Tibial nerve (tissue), 4 donors: ENCODE data around the gene C11orf68. TPM values are rescaled to one million over a fixed set of nuclear protein-coding genes. Genes with fewer than 3 reads are reported as not detected.

Experiments
- DNase-seq, 2 donors: peaks; one replicate each; pipeline ENCODE4 v3.0.0-alpha.2; 2019; ENCODE audit warnings: low spot score in 2 of 2
- H3K27ac ChIP-seq, 4 donors: fragments of 200-600 bp; sonication (generic) in 3 of 4; one replicate each; pipeline ENCODE4 v1.5.1; 2017 to 2019; ENCODE audit warnings: mild to moderate bottlenecking in 1 of 4
- H3K27me3 ChIP-seq, 2 donors: fragments of 200-600 bp; sonication (generic) in 1 of 2; one replicate each; pipeline versions ENCODE4 v1.5.1 to v1.6.0; 2017 to 2019
- H3K36me3 ChIP-seq, 3 donors: fragments of 200-600 bp; sonication (generic); one replicate each; pipeline ENCODE4 v1.5.1; 2018 to 2019
- H3K4me1 ChIP-seq, 4 donors: fragments of 200-600 bp; sonication (generic) in 3 of 4; one replicate each; pipeline ENCODE4 v1.5.1; 2017 to 2019
- H3K4me3 ChIP-seq, 4 donors: fragments of 200-600 bp; sonication (generic) in 3 of 4; one replicate each; pipeline ENCODE4 v1.5.1; 2017 to 2019; ENCODE audit warnings: mild to moderate bottlenecking in 1 of 4, moderate library complexity in 1 of 4
- H3K9me3 ChIP-seq, 4 donors: fragments of 200-600 bp; sonication (generic) in 3 of 4; one replicate each; pipeline ENCODE4 v1.5.1; 2017 to 2019
- CTCF ChIP-seq, 5 experiments: fragments of 200-600 bp in 3 of 5; fragments of 450-650 bp in 2 of 5; sonication (generic) in 3 of 5; IDR thresholded peaks; one replicate each; pipeline ENCODE4 v1.5.1; 2016 to 2019; ENCODE audit warnings: antibody characterized with exemption in 5 of 5, mild to moderate bottlenecking in 3 of 5, moderate library complexity in 2 of 5
- EP300 ChIP-seq, 2 donors: sonication (generic); formaldehyde crosslinking; IDR thresholded peaks; one replicate each; pipeline ENCODE4 v1.6.1; 2017; ENCODE audit warnings: antibody characterized with exemption in 2 of 2, mild to moderate bottlenecking in 1 of 2
- POLR2A ChIP-seq, 2 donors: fragments of 450-650 bp; IDR thresholded peaks; one replicate each; pipeline ENCODE4 v1.6.1; 2017; ENCODE audit warnings: antibody characterized with exemption in 2 of 2, mild to moderate bottlenecking in 2 of 2, moderate library complexity in 2 of 2
- WGBS, 2 donors: methylation state at CpG; one replicate each; pipeline ENCODE4 v1.1.5; 2018; 5-methylcytosine and 5-hydroxymethylcytosine counted together
- total RNA-seq, 4 donors: library from RNA; depleted of rRNA; stranded (reverse); fragments of >200 nt; gene quantifications; one replicate each; pipeline ENCODE4 v1.1.0, GENCODE V29; 2016

C11orf68 gene
- total RNA-seq, 4 donors from 2014 or later: 14.7 to 30.4 (median 21.7) TPM

GRCh38 chr11:65934014-65934413 is 15.2 kb upstream of the C11orf68 start:
- Histone ChIP-seq H3K4me3 (no peak overlapping the region), H3K9me3 (no peaks in the 10 kb centered on the region), H3K27ac (no peak overlapping the region), H3K36me3 (no peaks in the 10 kb centered on the region), H3K27me3 (peaks cover 0 to 14% of the 10 kb centered on the region in 2 donors), H3K4me1 (no peaks in the 10 kb centered on the region)
- TF ChIP-seq EP300 (IDR thresholded peaks at IDR 0.05): no peak
- no peak for TF ChIP-seq POLR2A (IDR thresholded peaks at IDR 0.05)
- TF ChIP-seq CTCF (IDR thresholded peaks at IDR 0.05): no peak
- DNase-seq: no peak
- 65 to 67% methylated on average over 4 of the region's 4 CpGs for WGBS, 2 donors

GRCh38 chr11:65932558-65932919 is 13.7 kb upstream of the C11orf68 start:
- Histone ChIP-seq H3K27ac (no peak overlapping the region), H3K36me3 (no peaks in the 10 kb centered on the region), H3K4me3 (no peak overlapping the region), H3K9me3 (no peaks in the 10 kb centered on the region), H3K27me3 (peaks cover 0 to 10% of the 10 kb centered on the region in 2 donors), H3K4me1 (no peaks in the 10 kb centered on the region)
- 32 to 41% methylated on average over 9 of the region's 9 CpGs for WGBS, 2 donors
- DNase-seq: no peak
- TF ChIP-seq CTCF (IDR thresholded peaks at IDR 0.05) (no peak), EP300 (IDR thresholded peaks at IDR 0.05) (no peak), POLR2A (IDR thresholded peaks at IDR 0.05) (no peak)

- no peak overlapping the region for H3K27ac ChIP-seq
- TF ChIP-seq EP300 (IDR thresholded peaks at IDR 0.05) (no peak), POLR2A (IDR thresholded peaks at IDR 0.05) (no peak), CTCF (IDR thresholded peaks at IDR 0.05) (no peak)
- whole genome bisulfite sequencing, 2 donors: 64 to 69% methylated on average over 13 of the region's 13 CpGs
- no peaks in the 10 kb centered on the region for H3K9me3 ChIP-seq
- no peaks in the 10 kb centered on the region for H3K4me1 ChIP-seq
- DNase-seq: no peak
- no peak overlapping the region for H3K4me3 ChIP-seq
- H3K27me3 ChIP-seq: peaks cover 0 to 7% of the 10 kb centered on the region in 2 donors
- no peaks in the 10 kb centered on the region for H3K36me3 ChIP-seq
Measured at GRCh38 chr11:65931773-65932557, 13.1 kb upstream of the C11orf68 start.

- DNase-seq: no peak
- H3K4me3 ChIP-seq: no peak overlapping the region
- H3K27me3 ChIP-seq: peaks cover 0 to 6% of the 10 kb centered on the region in 2 donors
- no peaks in the 10 kb centered on the region for H3K9me3 ChIP-seq
- peaks cover 0 to 10% (median 0%) of the 10 kb centered on the region in 3 donors for H3K36me3 ChIP-seq
- no peak for TF ChIP-seq EP300 (IDR thresholded peaks at IDR 0.05)
- TF ChIP-seq CTCF (IDR thresholded peaks at IDR 0.05): no peak
- no peak for TF ChIP-seq POLR2A (IDR thresholded peaks at IDR 0.05)
- 61 to 76% methylated on average over 6 of the region's 6 CpGs for WGBS, 2 donors
- H3K4me1 ChIP-seq: no peaks in the 10 kb centered on the region
- H3K27ac ChIP-seq: no peak overlapping the region
Measured at GRCh38 chr11:65928667-65929066, 9.8 kb upstream of the C11orf68 start.

GRCh38 chr11:65927904-65928397 is 9.1 kb upstream of the C11orf68 start:
- H3K27ac ChIP-seq: peak overlapping the region in 3 of 4 donors; percentile 15 to 74 (median 56)

More at GRCh38 chr11:65927904-65928397, 9.1 kb upstream of the C11orf68 start:
- no peaks in the 10 kb centered on the region for H3K9me3 ChIP-seq
- H3K4me1 ChIP-seq: no peaks in the 10 kb centered on the region
- no peak for DNase-seq
- H3K27me3 ChIP-seq: no peaks in the 10 kb centered on the region
- H3K36me3 ChIP-seq: peaks cover 0 to 17% (median 0%) of the 10 kb centered on the region in 3 donors
- peak overlapping the region in 2 of 4 donors; percentile 4 to 23 for H3K4me3 ChIP-seq
- WGBS, 2 donors: 45 to 52% methylated on average over 9 of the region's 9 CpGs
- no peak for TF ChIP-seq CTCF (IDR thresholded peaks at IDR 0.05)
- TF ChIP-seq POLR2A (IDR thresholded peaks at IDR 0.05): no peak
- no peak for TF ChIP-seq EP300 (IDR thresholded peaks at IDR 0.05)
